Fibroblast of villous mesenchyme (primary cell): ENCODE measurements around the gene PEX19. TPM values are rescaled to one million over a fixed set of nuclear protein-coding genes. Genes with fewer than 3 reads are reported as not detected.

Source experiments
- DNase-seq: peaks from one replicate; pipeline ENCODE4 v3.0.0-alpha.2; 2010; ENCODE audit warnings: low read depth
- H3K4me3 ChIP-seq: 2 replicates; pipeline ENCODE4 v1.5.1; 2011; ENCODE audit warnings: low read depth, mild to moderate bottlenecking, low read length
- CTCF ChIP-seq: IDR thresholded peaks from 2 replicates; pipeline ENCODE4 v1.5.1; 2012; ENCODE audit warnings: low read depth, mild to moderate bottlenecking, low read length; ENCODE audit not compliant: insufficient read depth
- total RNA-seq: library from RNA; depleted of rRNA; stranded (reverse); fragments of >200 nt; gene quantifications from 2 replicates; pipeline ENCODE4 v1.2.3, GENCODE V29; 2012

PEX19 gene
- total RNA-seq, 1 donor = 51.0 TPM

GRCh38 chr1:160239582-160240299, 45.2 kb downstream of the PEX19 start:
- H3K4me3 ChIP-seq = no peak overlapping the region
- no peak for TF ChIP-seq CTCF
- no peak for DNase-seq

- no peak overlapping the region for H3K4me3 ChIP-seq
- no peak for DNase-seq
- TF ChIP-seq CTCF = no peak
These were observed 46.5 kb downstream of the PEX19 start for GRCh38 chr1:160238408-160238807.

GRCh38 chr1:160237558-160237957, 47.4 kb downstream of the PEX19 start:
- TF ChIP-seq CTCF = no peak
- no peak overlapping the region for H3K4me3 ChIP-seq
- DNase-seq = no peak

GRCh38 chr1:160236806-160237205, 48.1 kb downstream of the PEX19 start:
- no peak for DNase-seq
- H3K4me3 ChIP-seq = no peak overlapping the region
- TF ChIP-seq CTCF = no peak

- H3K4me3 ChIP-seq = no peak overlapping the region
- DNase-seq = no peak
- no peak for TF ChIP-seq CTCF
These were observed 52.0 kb downstream of the PEX19 start for GRCh38 chr1:160232911-160233310.

- no peak overlapping the region for H3K4me3 ChIP-seq
- no peak for TF ChIP-seq CTCF
- no peak for DNase-seq
These were observed 56.5 kb downstream of the PEX19 start for GRCh38 chr1:160228431-160228830.

- H3K4me3 ChIP-seq = no peak overlapping the region
- no peak for TF ChIP-seq CTCF
- no peak for DNase-seq
These were observed 57.4 kb downstream of the PEX19 start for GRCh38 chr1:160227561-160227960.
